AG10803 (cell line): ENCODE data around the gene CBARP.

Experiments
- DNase-seq: peaks from one replicate; pipeline ENCODE4 v3.0.0; 2010; ENCODE audit warnings: low read depth
- H3K4me3 ChIP-seq: 2 replicates; pipeline ENCODE4 v1.5.1; 2011; ENCODE audit warnings: mild to moderate bottlenecking, low read length, control low read depth
- TF ChIP-seq, protein P1 (sequence below): conservative IDR thresholded peaks from 2 replicates; pipeline ENCODE4 v1.5.1; 2011; ENCODE audit warnings: mild to moderate bottlenecking, low read length, control low read depth, inconsistent platforms

The CBARP gene

DNA sequence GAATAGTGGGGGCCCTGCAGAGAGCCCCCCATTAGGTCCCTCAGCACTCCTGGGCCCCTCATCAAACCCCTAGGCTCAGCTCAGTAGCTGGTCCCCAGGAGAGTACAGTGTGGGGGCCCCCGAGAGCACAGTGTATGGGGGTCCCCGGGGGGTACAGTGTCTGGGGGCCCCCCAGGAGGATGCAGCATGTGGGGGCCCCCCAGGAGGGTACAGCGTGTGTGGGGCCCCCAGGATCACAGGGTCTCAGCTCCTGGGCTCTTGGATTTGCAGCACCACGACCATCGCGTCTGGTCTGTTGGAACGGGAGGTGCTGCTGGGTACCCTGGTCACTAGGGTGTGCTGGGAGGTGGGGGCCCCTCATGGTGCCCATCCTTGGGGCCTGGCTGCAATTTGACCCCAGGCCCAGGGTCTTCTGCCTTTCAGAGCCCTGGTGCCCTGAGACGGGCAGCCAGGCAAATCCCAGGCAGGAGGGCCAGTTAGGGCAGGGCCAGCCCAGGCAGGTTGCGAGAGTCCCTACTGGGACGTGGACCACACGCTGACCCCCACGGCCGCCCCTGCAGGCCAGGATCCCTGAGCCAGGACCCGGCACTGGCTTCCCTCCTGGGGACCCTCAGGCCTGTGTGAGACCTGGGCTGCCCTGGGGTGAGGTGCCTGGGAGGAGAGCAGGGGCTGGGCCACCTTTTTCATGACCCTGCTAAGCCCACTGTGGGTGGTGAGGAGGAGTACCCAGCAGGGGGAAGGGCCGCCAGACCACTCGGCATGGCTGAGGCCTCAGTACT is 13.6 kb downstream of the CBARP start:
- TF ChIP-seq, protein P1, sequence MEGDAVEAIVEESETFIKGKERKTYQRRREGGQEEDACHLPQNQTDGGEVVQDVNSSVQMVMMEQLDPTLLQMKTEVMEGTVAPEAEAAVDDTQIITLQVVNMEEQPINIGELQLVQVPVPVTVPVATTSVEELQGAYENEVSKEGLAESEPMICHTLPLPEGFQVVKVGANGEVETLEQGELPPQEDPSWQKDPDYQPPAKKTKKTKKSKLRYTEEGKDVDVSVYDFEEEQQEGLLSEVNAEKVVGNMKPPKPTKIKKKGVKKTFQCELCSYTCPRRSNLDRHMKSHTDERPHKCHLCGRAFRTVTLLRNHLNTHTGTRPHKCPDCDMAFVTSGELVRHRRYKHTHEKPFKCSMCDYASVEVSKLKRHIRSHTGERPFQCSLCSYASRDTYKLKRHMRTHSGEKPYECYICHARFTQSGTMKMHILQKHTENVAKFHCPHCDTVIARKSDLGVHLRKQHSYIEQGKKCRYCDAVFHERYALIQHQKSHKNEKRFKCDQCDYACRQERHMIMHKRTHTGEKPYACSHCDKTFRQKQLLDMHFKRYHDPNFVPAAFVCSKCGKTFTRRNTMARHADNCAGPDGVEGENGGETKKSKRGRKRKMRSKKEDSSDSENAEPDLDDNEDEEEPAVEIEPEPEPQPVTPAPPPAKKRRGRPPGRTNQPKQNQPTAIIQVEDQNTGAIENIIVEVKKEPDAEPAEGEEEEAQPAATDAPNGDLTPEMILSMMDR = no peak
- no peak for DNase-seq
- H3K4me3 ChIP-seq = no peak overlapping the region

DNA sequence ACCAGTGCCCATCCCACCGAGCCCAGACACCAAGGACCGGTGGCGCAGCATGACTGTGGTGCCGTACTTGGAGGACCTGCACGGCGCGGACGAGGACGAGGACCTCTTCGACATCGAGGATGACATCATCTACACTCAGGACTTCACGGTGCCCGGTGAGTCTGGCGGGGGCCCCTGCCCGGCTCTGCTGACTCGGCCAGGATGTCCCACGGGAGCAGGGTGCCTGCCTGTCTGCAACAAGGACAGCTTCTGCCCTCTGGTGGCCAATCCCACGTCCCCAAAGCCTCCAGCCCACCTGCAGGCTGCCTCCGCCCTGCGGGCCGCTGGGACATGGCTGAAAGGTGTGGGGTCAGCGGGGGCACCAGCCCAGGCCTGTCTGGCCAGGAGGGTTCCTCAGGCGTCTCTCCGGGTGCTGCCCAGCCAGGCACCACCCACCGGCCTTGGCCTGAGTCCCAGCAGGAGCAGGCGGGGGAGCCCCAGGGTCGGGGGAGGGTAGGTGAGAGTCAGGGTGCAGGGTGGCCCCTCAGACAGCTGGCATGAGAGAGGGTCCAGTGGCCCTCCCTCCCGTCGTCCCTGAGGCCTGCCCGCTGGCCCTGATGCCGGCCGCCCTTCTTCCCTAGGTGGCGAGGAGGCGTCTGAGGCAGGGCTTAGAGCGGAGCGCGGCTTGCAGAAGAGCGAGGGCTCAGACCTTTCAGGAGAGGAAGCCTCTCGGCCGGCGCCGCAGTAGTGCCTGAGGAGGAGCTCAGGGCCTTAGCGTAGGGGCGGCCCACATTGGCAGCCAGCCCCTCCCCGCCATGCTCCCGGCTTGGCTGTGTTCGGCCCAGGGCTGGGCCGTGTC is 14.6 kb downstream of the CBARP start:
- H3K4me3 ChIP-seq = no peak overlapping the region
- TF ChIP-seq, protein P1 = peak; percentile 41
- DNase-seq = peak; percentile 32

DNA sequence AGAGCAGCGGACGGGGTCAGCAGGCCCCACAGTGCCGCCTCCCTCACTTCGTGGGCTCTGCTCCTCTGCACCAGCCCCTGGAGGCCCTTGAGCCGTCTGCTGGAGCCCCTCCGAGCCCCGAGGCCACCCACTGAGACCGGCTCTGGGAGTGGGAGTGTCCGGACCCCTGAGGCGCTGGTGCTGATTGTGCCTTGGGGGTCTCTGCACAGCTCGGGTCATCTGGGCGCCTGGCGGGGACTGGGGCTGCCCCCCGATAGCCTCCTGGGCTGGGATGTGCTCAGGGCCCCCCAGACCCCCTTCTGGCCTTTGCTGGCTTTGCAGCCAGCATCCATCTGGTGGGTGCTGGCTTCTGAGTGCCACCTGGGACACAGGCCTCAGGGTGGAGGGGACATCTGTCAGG is 15.4 kb downstream of the CBARP start:
- no peak for DNase-seq
- no peak overlapping the region for H3K4me3 ChIP-seq
- TF ChIP-seq, protein P1 = no peak

DNA sequence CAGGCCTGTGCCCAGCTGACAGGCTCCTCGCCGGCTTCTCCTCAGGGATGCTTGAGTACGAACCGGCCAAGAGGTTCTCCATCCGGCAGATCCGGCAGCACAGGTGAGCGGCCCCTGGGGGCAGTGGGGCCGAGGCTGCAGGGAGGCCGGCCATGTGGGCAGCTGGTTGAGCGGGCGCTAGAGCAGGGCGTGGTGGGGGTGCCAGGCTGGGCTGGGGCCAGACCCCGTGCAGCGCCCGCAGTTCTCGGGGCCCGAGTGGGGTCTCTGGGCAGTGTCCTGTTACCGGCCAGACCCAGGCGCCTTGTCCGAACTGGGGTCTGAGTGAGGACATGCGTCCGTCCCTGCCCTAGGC is 15.9 kb downstream of the CBARP start:
- no peak overlapping the region for H3K4me3 ChIP-seq
- TF ChIP-seq, protein P1 = no peak
- DNase-seq = no peak

DNA sequence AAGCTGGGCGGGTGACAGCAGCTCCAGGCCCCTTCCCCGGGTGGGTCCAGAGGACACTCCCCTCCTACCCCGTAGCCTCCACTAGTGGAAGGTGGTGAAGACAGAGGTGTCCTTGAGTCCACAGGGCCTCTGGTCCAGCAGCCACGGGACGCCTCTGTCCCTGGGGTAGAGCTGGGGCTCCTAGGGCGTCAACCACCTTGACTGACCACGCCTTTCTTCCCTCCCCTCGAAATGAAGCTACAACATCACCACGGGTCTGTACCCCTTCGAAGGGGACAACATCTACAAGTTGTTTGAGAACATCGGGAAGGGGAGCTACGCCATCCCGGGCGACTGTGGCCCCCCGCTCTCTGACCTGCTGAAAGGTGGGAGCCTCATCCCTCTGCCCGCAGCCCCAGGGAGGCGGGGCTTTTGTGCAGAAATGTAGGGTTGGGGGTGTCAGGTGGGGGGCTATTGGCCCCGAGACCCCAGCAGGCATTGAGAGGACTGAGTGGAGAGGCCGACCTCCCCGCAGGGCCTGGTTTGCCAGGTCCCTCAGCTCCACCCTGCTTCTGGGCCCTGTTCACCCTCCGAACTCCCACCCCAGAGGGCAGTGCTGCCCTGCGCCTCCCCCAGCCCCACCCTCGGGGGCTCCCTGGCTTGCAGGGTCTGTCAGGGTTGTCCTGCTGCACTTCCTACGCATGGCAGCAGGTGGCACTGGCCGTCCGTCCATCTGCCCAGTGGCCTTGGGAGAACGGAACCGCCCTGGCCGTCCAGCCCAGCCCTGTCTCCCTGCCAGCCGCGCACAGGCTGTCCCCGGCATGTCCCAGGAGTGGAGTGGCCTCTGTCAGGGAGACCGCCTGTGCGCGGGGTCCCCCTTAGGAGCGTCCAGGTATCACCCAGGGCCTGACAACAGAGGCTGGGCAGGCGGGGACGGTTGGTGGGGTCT is 16.6 kb downstream of the CBARP start:
- H3K4me3 ChIP-seq = no peak overlapping the region
- peak; percentile 40 for DNase-seq
- TF ChIP-seq, protein P1 = peak; percentile 46

DNA sequence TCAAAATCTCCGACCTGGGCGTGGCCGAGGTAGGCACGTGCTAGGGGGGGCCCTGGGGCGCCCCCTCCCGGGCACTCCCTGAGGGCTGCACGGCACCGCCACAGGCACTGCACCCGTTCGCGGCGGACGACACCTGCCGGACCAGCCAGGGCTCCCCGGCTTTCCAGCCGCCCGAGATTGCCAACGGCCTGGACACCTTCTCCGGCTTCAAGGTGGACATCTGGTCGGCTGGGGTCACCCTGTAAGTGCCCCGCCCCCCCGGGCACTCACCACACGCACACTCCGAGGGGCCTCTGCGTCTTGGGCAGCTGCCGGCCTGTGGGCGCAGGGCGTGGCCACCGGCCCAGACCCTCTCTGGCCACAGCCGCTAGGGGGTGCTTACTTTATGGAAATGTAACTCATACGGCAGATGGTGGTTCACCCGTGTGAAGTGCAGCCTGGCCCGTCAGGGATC is 17.3 kb downstream of the CBARP start:
- H3K4me3 ChIP-seq = no peak overlapping the region
- DNase-seq = no peak
- TF ChIP-seq, protein P1 = no peak
